Dendritic cell treated with granulocyte-macrophage colony-stimulating factor and Interleukin-4, amounts not matched to agents 40 ng/mL and 50 ng/mL, for 4 days (primary cell): Measurements from ENCODE around the gene HIF3A.
A peak's percentile ranks its signal among the peaks of the same experiment; 100 is the strongest.

Experiments
- H3K27ac Mint-ChIP-seq: one replicate; pipeline ENCODE4 v1.8.0; 2022; ENCODE audit warnings: mild to moderate bottlenecking, mixed read lengths
- H3K27me3 Mint-ChIP-seq: one replicate; pipeline ENCODE4 v1.8.0; 2022; ENCODE audit warnings: mild to moderate bottlenecking, mixed read lengths
- H3K36me3 Mint-ChIP-seq: one replicate; pipeline ENCODE4 v1.8.0; 2022; ENCODE audit warnings: low read depth, mixed read lengths
- H3K4me1 Mint-ChIP-seq: one replicate; pipeline ENCODE4 v1.8.0; 2022; ENCODE audit warnings: low read depth, mixed read lengths
- H3K4me3 Mint-ChIP-seq: one replicate; pipeline ENCODE4 v1.8.0; 2022; ENCODE audit warnings: mild to moderate bottlenecking, moderate library complexity, mixed read lengths
- H3K9me3 Mint-ChIP-seq: one replicate; pipeline ENCODE4 v1.8.0; 2022; ENCODE audit warnings: mixed read lengths
- intact Hi-C: fragments of 100-400 bp; cut with micrococcal nuclease; formaldehyde crosslinking; loops from one replicate; pipeline ENCODE4 v1.15.0; 2022

Gene HIF3A

DNA sequence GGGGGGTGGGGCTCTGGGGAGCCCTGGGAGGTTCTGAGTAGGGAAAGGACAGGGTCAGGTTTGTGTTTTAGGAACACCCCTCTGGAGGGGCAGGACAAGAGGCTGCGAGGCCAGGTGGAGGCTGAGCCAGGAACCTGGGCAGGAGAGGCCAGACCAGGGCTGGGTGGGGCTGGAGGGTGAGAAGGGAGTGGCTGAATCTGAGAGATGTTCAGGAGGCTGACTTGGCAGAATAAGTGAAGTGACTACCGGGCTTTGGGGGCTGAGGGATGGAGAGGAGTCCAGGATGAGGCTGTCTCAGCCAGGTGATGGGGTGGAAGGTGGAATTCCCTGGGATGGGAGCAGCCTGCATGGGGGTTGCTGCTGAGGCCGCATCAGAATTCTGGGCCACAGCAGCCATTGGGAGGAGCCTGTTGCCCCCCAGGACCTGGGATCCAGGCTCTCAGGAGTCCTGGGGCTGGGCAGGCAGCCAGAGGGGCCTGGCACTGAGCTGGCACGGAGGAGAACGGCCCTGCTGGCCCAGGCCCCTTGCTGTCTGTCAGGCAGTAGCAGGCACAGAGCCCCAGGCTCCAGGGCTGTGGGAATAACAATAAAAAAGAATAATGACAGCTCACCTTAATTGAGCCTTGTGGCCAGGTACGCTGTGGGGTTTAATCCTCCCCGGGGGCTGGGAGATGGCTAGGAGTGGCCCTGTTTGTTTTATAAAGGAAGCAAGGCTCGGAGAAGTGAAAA, 53.4 kb downstream of the HIF3A start:
- H3K27ac Mint-ChIP-seq: peak overlapping the region; percentile 73
- H3K27me3 Mint-ChIP-seq: peaks cover 2% of the 10 kb centered on the region
- peaks cover 47% of the 10 kb centered on the region for H3K36me3 Mint-ChIP-seq
- no peaks in the 10 kb centered on the region for H3K9me3 Mint-ChIP-seq
- H3K4me3 Mint-ChIP-seq: peak overlapping the region; percentile 32
- intact Hi-C loops: no loop called here
- peaks cover 52% of the 10 kb centered on the region for H3K4me1 Mint-ChIP-seq

DNA sequence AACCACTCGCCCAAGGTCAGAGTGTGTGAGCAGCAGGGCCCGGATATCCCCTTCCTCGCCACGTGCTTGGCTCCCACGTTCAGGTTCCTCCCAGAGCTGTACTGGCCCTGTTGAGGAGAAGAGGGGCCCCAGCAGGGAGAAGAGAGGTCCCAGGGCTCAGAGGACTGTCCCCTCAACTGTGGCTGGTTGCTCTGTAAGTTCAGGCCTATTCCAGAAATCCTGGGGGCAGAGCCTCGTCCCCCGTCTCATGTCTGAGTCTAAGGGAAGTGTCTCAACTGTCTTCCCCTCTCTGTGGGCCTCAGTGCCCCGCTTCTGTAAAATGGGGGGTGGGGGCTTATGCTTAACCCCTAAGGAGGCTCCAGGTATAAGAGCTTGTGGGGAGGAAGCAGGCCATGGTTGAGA, 53.9 kb downstream of the HIF3A start:
- peaks cover 52% of the 10 kb centered on the region for H3K4me1 Mint-ChIP-seq
- H3K27ac Mint-ChIP-seq: peak overlapping the region; percentile 73
- intact Hi-C loops: no loop called here
- H3K4me3 Mint-ChIP-seq: no peak overlapping the region
- H3K9me3 Mint-ChIP-seq: no peaks in the 10 kb centered on the region
- peaks cover 53% of the 10 kb centered on the region for H3K36me3 Mint-ChIP-seq
- no peaks in the 10 kb centered on the region for H3K27me3 Mint-ChIP-seq

DNA sequence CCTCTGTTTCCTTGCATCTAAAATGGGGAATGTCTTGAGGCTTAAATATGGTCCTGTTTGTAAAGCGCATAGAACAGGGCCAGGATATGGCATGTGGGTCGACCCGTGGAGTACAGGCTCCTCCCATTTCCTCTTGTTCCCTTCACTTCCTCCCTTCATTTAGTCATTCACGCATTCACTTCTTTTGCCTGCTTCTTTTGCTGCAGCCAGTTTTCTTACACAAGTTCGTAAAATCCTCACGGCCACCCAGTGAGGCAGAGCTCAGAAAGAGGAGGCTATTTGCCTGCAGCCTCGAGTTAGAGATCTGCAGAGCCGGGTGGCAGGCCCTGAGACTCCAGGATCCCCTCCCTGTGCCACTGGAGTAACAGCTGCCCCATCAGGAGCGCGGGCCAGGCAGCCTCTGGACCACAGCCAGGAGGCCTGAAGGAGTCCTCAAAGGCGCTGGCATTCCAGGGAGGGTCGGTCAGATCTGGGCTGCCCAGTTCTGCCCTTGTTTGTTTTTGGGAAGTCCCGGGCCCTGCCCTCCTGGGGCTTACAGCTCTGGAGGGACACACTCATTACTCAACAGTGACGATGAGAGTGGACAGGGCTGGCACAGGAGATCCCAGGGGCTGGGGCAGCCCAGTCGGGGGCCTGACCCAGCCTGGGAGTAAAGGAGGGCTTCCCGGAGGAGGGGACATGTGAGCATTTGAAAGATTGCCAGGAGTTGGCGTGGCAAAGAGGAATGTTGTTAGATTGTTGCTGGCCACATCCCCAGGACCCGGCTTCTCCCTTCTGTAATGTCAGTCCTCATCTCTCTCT, 54.6 kb downstream of the HIF3A start:
- Mint-ChIP-seq H3K36me3 (peaks cover 60% of the 10 kb centered on the region), H3K4me3 (no peak overlapping the region), H3K9me3 (no peaks in the 10 kb centered on the region), H3K27ac (peak overlapping the region; percentile 73), H3K27me3 (no peaks in the 10 kb centered on the region), H3K4me1 (peaks cover 52% of the 10 kb centered on the region)
- intact Hi-C loops: no loop called here

DNA sequence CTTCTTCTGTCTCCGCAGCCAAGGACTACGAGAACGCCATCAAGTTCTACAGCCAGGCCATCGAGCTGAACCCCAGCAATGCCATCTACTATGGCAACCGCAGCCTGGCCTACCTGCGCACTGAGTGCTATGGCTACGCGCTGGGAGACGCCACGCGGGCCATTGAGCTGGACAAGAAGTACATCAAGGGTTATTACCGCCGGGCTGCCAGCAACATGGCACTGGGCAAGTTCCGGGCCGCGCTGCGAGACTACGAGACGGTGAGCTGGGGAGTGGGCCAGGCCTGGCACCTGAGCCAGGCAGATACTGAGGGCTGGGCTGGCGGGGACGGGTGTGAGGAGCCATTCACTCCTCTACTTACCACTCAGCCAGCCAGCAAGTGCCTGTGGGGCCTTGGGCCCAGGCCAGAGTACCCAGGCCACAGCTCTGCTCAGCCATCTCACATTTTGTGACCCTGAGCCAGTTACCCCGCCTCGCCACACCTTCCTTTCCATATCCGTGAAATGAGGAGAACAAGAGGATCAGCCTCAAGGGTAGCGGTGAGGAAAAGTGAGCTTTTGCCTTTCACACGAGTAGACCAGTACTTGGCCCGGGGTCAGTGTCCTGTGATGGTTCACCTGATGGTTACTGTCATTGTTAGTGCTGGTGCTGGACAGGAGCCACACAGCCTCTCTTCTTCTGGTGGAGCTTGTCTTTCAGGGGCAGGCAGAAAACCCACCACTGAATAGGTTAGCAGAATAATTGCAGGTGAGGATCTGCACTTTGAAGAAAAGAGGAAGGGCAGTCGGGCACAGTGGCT, 57.1 kb downstream of the HIF3A start:
- intact Hi-C loops: no loop called here
- H3K27me3 Mint-ChIP-seq: no peaks in the 10 kb centered on the region
- H3K27ac Mint-ChIP-seq: no peak overlapping the region
- peaks cover 72% of the 10 kb centered on the region for H3K36me3 Mint-ChIP-seq
- peaks cover 33% of the 10 kb centered on the region for H3K4me1 Mint-ChIP-seq
- H3K9me3 Mint-ChIP-seq: no peaks in the 10 kb centered on the region
- no peak overlapping the region for H3K4me3 Mint-ChIP-seq

DNA sequence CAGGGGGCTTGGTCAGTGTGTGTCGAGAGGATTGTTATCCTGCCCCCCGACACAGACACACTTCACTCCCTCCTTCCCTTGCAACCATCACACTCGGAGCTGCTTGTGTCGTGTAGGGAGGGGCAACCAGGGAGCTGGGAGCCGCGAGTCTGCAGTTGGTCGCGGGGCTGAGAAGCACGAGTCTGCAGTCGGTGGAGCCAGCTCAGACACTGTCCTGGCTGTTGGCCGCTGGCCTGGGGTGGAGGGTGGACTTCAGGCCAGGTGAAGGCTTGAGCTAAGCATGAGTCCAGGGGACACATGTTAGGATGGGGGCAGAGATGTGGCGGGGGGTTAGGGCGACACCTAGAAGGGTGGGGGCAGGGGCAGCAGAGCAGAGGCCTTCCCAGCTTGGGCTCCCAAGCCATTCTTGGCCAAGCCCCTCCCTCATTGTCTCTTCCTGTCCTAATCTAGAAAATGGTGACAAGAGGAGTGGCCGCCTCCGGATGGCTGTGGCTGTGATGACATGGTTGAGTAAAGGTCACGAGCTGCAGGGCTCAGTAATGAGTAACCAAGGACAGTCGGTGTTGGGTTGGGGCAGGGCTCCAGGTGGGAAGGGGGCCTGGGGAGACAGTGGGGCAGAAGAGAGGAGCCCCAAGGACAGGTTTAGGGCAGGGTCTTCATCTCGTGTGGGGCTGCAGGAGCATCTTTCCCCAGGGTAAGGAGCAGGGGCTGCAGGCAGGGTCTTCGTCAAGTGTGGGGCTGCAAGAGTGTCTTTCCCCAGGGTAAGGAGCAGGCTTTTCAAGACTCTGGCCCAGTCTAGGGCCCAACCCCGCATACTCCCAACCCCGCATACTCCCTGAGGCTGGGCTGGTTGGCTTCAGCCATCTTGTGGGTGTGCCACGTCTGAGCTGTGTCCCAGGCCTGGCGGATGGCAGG, 58.6 kb downstream of the HIF3A start:
- Mint-ChIP-seq H3K27me3 (no peaks in the 10 kb centered on the region), H3K4me1 (peaks cover 17% of the 10 kb centered on the region), H3K36me3 (peaks cover 67% of the 10 kb centered on the region), H3K4me3 (no peak overlapping the region), H3K27ac (no peak overlapping the region), H3K9me3 (no peaks in the 10 kb centered on the region)
- intact Hi-C loops: no loop called here

DNA sequence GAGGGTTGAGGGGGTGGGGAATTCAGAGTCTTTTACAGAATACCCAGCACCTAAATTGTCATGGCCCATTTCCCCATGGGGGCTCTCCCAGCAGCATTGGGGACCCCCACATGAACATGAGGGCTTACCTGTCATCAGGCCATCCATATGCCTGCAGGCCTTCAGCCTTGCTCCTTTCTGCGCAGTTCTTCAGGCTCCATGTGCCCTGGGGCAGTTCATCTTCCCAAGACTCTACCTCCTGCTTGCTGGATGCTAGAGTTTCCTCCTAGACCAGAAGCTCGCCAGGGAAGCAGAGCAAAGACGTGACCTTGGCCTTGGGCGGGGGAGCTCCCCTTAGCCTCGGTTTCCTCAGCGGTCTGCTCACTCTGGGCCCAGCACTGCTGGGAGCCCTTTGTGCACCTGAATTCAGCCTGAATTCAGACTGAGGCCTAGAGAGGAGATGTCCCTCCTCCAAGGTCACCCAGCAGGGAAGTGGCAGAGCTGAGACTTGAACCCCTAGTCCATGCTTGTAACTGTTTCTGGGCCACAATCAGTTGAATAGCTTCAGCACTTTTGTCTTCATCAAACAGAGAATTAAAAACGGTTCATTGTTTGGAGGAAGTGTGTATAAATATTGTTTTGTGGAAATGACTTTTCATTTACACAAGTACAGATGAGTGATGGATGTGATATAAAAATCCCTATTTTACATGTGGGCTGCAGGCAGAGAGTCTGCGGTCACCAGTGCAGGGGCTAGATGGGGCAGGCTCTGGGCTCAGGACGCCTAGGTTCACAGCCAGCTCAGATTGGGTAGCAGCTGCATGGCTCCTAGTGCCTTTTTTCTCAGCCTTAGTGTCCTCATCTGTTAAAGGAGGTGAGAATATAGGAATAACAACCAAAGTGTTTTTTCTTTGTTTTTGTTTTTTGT, 59.6 kb downstream of the HIF3A start:
- no peak overlapping the region for H3K27ac Mint-ChIP-seq
- peaks cover 8% of the 10 kb centered on the region for H3K4me1 Mint-ChIP-seq
- H3K4me3 Mint-ChIP-seq: no peak overlapping the region
- H3K27me3 Mint-ChIP-seq: no peaks in the 10 kb centered on the region
- peaks cover 72% of the 10 kb centered on the region for H3K36me3 Mint-ChIP-seq
- no peaks in the 10 kb centered on the region for H3K9me3 Mint-ChIP-seq
- intact Hi-C loops: no loop called here

DNA sequence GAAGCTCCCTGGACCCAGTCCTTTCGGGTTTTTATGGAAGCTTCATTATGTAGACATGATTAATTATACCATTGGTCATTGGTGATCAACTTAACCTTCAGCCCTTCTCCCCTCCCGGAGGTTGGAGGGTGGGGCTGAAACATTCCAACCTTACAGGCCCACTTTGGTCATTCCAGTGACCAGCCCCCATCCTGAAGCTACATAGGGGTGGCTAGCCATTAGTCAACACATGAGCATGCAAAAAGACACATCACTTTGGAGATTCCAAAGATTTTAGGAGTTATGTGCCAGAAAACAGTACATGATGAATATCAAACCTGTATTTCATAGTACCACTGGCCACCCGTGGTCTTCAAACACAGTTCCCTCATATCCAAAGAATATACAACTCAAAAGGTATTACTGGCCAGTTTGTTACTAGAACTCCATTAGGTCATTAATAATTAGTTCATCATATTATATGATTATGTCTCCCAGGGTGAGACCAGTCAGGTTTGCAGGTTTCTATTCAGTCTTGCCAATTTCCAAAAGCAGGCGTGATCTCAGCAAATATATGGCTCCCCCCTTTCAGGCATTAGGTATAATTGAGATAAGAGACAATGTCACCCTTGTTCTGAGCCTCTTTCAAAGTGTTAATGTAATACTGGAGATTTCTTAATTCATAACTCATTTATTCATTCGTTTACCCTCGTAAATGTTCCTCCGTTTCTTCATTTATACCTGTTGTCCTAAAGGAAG, 61.2 kb downstream of the HIF3A start:
- H3K4me3 Mint-ChIP-seq: no peak overlapping the region
- H3K4me1 Mint-ChIP-seq: no peaks in the 10 kb centered on the region
- H3K36me3 Mint-ChIP-seq: peaks cover 62% of the 10 kb centered on the region
- no peaks in the 10 kb centered on the region for H3K9me3 Mint-ChIP-seq
- intact Hi-C loops: no loop called here
- H3K27ac Mint-ChIP-seq: no peak overlapping the region
- no peaks in the 10 kb centered on the region for H3K27me3 Mint-ChIP-seq

DNA sequence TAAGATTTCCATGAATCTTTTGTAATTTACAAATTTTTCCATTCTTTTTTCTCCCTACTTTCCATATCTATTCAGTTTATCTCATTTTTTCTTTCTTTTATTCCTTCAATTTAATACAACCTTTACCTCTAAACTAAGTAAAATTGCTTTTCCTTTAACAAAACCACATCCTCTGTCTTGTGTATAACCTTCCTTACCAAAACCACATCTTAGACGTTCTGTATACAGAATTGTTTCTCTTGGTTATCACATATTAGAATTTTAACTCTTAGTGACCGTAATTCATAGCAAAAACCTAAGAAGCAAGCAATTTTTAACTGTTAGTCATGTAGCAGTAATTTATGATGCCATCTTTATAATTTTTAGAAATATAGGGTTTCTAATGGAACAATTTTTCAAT, 65.1 kb downstream of the HIF3A start:
- peaks cover 52% of the 10 kb centered on the region for H3K36me3 Mint-ChIP-seq
- no peaks in the 10 kb centered on the region for H3K4me1 Mint-ChIP-seq
- intact Hi-C loops: no loop called here
- H3K9me3 Mint-ChIP-seq: no peaks in the 10 kb centered on the region
- H3K27me3 Mint-ChIP-seq: no peaks in the 10 kb centered on the region
- no peak overlapping the region for H3K4me3 Mint-ChIP-seq
- no peak overlapping the region for H3K27ac Mint-ChIP-seq

DNA sequence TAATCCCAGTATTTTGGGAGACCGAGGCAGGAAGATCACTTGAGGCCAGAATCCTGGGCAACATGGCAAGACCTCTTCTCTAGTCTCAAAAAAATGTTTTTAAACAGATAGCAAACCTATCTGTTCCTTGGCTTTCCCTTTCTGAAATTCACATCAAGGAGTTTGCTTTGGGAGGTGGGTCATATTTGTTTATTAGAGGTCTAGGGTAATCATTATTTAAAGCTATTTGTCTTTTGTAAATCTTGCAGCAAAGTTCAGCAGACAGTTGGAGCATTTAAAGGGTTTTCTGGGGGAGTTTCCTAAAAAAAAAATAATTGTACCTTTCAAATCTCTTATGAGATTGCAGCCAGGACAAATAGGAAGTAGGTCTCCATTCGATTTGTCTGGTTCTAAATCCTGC, 67.5 kb downstream of the HIF3A start:
- peaks cover 60% of the 10 kb centered on the region for H3K36me3 Mint-ChIP-seq
- no peaks in the 10 kb centered on the region for H3K4me1 Mint-ChIP-seq
- no peaks in the 10 kb centered on the region for H3K9me3 Mint-ChIP-seq
- no peak overlapping the region for H3K4me3 Mint-ChIP-seq
- intact Hi-C loops: no loop called here
- no peaks in the 10 kb centered on the region for H3K27me3 Mint-ChIP-seq
- no peak overlapping the region for H3K27ac Mint-ChIP-seq

DNA sequence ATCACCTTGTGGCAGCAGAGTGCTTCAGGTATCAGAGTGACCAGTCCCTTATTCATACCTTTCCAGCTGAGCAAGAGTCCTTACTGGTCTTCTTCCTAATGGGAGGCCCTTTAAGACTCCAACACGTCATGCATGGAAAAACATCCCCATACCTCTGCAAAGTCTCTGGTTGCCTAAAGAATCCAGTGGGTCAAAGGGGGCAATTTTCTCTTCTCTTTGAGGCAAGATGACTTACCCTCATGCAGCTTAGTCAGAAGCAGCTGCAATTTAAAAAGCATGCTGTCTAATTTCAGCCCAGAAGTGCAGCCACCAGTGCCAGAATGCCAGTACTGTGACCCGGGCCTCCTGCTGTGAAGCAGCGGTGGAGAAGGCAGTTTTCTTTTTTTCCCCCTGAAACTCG, 68.7 kb downstream of the HIF3A start:
- Mint-ChIP-seq H3K27ac (no peak overlapping the region), H3K36me3 (peaks cover 65% of the 10 kb centered on the region), H3K4me3 (no peak overlapping the region), H3K4me1 (no peaks in the 10 kb centered on the region), H3K9me3 (no peaks in the 10 kb centered on the region), H3K27me3 (no peaks in the 10 kb centered on the region)
- intact Hi-C loops: no loop called here

DNA sequence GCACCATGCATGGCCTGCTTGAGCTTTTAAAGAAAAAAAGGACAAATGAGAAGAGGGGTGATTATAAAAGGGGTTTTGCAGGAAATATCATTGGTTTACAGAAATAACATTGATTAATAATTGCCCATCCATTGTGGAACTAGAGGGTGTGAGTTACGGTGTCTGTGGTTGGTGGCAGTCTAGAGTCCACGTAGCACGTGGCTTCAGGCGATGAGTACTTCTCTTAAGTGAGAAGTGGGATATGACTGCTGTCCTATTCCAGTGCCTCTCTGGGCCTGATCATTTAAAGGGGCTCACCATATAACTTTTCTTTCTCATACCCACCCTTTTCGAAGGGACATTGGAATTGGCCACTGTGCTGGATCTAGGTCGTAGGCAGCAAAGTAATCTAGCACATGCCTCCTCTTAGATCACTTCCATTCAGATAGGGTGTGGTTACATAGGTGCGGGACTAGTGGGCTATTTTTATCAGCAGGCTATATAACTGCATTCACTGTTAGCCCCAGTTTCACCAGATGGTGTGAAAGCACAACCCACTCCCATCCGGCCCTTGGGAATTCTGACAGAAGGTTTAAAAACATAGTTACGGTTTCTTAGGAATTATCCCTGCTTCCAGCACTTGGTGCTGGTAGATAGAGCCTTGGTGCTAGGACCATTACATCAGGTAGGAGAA, 69.9 kb downstream of the HIF3A start:
- no peak overlapping the region for H3K4me3 Mint-ChIP-seq
- no peaks in the 10 kb centered on the region for H3K27me3 Mint-ChIP-seq
- intact Hi-C loops: no loop called here
- no peaks in the 10 kb centered on the region for H3K4me1 Mint-ChIP-seq
- H3K27ac Mint-ChIP-seq: no peak overlapping the region
- peaks cover 70% of the 10 kb centered on the region for H3K36me3 Mint-ChIP-seq
- no peaks in the 10 kb centered on the region for H3K9me3 Mint-ChIP-seq

DNA sequence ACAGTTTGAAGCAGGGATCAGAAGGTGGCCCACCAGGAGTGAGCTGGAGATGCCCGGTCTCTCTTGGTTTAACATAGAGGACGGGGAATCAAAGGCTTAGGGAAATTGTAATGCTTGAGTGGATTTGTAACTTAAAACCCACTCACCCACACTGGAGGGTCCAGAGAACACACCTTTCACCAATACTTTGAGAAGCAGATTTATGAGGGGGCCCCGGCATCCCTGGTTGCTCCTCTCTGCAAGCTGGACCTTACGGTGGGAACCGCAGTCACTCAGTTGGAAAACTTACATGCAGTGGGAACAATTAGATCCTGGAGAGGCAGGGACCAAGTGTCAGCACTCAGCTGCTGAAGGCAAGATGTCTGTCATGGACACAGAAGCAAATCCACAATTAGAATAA, 70.6 kb downstream of the HIF3A start:
- Mint-ChIP-seq H3K4me3 (no peak overlapping the region), H3K27ac (no peak overlapping the region), H3K36me3 (peaks cover 73% of the 10 kb centered on the region), H3K27me3 (no peaks in the 10 kb centered on the region), H3K9me3 (no peaks in the 10 kb centered on the region), H3K4me1 (no peaks in the 10 kb centered on the region)
- intact Hi-C loops: no loop called here
